ENCODE measurements around the gene ZNF184. TPM values are rescaled to one million over a fixed set of nuclear protein-coding genes. Genes with fewer than 3 reads are reported as not detected.
A peak's percentile ranks its signal among the peaks of the same experiment; 100 is the strongest.

ZNF184 gene
- total RNA-seq, 1 donor from 2014 or later = 4.2 TPM

GRCh38 chr6:27494103-27494502 is 21.2 kb upstream of the ZNF184 start:
- intact Hi-C loops (cut with DNase I) = no loop called here

GRCh38 chr6:27492631-27493190 is 19.8 kb upstream of the ZNF184 start:
- DNase-seq (ENCODE audit: low spot score) = no peak
- intact Hi-C loops (cut with DNase I) = no loop called here

More at GRCh38 chr6:27494103-27494502, 21.2 kb upstream of the ZNF184 start:
- no peak for DNase-seq (ENCODE audit: low spot score)

GRCh38 chr6:27479319-27480182 is 6.6 kb upstream of the ZNF184 start:
- intact Hi-C loops (cut with DNase I) = loop anchor here (5.0 to 10.0 kb wide), 4 partner anchors 38 to 335 kb away; partner anchors contain the start of gene ZNF391
- no peak for DNase-seq (ENCODE audit: low spot score)

GRCh38 chr6:27478706-27479318 is 5.9 kb upstream of the ZNF184 start:
- intact Hi-C loops (cut with DNase I) = loop anchor here (5.0 to 10.0 kb wide), 4 partner anchors 38 to 334 kb away; partner anchors contain the start of gene ZNF391
- DNase-seq (ENCODE audit: low spot score) = peak; percentile 92

GRCh38 chr6:27478141-27478705 is 5.3 kb upstream of the ZNF184 start:
- no peak for DNase-seq (ENCODE audit: low spot score)
- intact Hi-C loops (cut with DNase I) = loop anchor here (5.0 to 10.0 kb wide), 4 partner anchors 39 to 333 kb away; partner anchors contain the start of gene ZNF391

GRCh38 chr6:27477318-27478013 is 4.6 kb upstream of the ZNF184 start:
- DNase-seq (ENCODE audit: low spot score) = no peak
- intact Hi-C loops (cut with DNase I) = loop anchor here (5.0 to 10.0 kb wide), 4 partner anchors 40 to 333 kb away; partner anchors contain the start of gene ZNF391

GRCh38 chr6:27476090-27476489 is 3.2 kb upstream of the ZNF184 start:
- intact Hi-C loops (cut with DNase I) = loop anchor here (5.0 to 10.0 kb wide), 4 partner anchors 41 to 331 kb away; partner anchors contain the start of gene ZNF391
- no peak for DNase-seq (ENCODE audit: low spot score)

GRCh38 chr6:27474672-27475071 is 1.8 kb upstream of the ZNF184 start:
- intact Hi-C loops (cut with DNase I) = loop anchor here (5.0 to 10.0 kb wide), 4 partner anchors 43 to 330 kb away; partner anchors contain the start of gene ZNF391
- no peak for DNase-seq (ENCODE audit: low spot score)

GRCh38 chr6:27474172-27474465 is 1.2 kb upstream of the ZNF184 start:
- no peak for DNase-seq (ENCODE audit: low spot score)
- intact Hi-C loops (cut with DNase I) = loop anchor here (10.0 kb wide), 2 partner anchors 89 to 329 kb away; partner anchors contain the start of gene ZNF391

- intact Hi-C loops (cut with DNase I) = loop anchor here (10.0 kb wide), 2 partner anchors 87 to 327 kb away; partner anchors contain the start of gene ZNF391
- no peak for DNase-seq (ENCODE audit: low spot score)
These were observed 706 bp downstream of the ZNF184 start for GRCh38 chr6:27472182-27472616.

GRCh38 chr6:27471365-27472115 is 1.4 kb downstream of the ZNF184 start:
- intact Hi-C loops (cut with DNase I) = loop anchor here (10.0 kb wide), 2 partner anchors 87 to 327 kb away; partner anchors contain the start of gene ZNF391
- no peak for DNase-seq (ENCODE audit: low spot score)

- no peak for DNase-seq (ENCODE audit: low spot score)
- intact Hi-C loops (cut with DNase I) = loop anchor here (10.0 kb wide), 2 partner anchors 85 to 325 kb away; partner anchors contain the start of gene ZNF391
These were observed 2.9 kb downstream of the ZNF184 start for GRCh38 chr6:27470023-27470422.

- intact Hi-C loops (cut with DNase I) = no loop called here
- DNase-seq (ENCODE audit: low spot score) = no peak
These were observed 4.6 kb downstream of the ZNF184 start for GRCh38 chr6:27468334-27468733.

- intact Hi-C loops (cut with DNase I) = no loop called here
- DNase-seq (ENCODE audit: low spot score) = no peak
These were observed 20.4 kb downstream of the ZNF184 start for GRCh38 chr6:27452496-27452897.

- intact Hi-C loops (cut with DNase I) = no loop called here
- DNase-seq (ENCODE audit: low spot score) = no peak
These were observed 21.1 kb downstream of the ZNF184 start for GRCh38 chr6:27451660-27452390.

- DNase-seq (ENCODE audit: low spot score) = no peak
- intact Hi-C loops (cut with DNase I) = no loop called here
These were observed 24.4 kb downstream of the ZNF184 start for GRCh38 chr6:27448456-27448855.

GRCh38 chr6:27442932-27443331 is 30.0 kb downstream of the ZNF184 start:
- intact Hi-C loops (cut with DNase I) = no loop called here

GRCh38 chr6:27441001-27441400 is 31.9 kb downstream of the ZNF184 start:
- intact Hi-C loops (cut with DNase I) = no loop called here
- no peak for DNase-seq (ENCODE audit: low spot score)

More at GRCh38 chr6:27442932-27443331, 30.0 kb downstream of the ZNF184 start:
- DNase-seq (ENCODE audit: low spot score) = no peak
